ENCODE results near the gene KDM5C. TPM values are rescaled to one million over a fixed set of nuclear protein-coding genes. Genes with fewer than 3 reads are reported as not detected.

Gene KDM5C
- total RNA-seq, 1 donor from 2014 or later = 99.8 TPM

DNA sequence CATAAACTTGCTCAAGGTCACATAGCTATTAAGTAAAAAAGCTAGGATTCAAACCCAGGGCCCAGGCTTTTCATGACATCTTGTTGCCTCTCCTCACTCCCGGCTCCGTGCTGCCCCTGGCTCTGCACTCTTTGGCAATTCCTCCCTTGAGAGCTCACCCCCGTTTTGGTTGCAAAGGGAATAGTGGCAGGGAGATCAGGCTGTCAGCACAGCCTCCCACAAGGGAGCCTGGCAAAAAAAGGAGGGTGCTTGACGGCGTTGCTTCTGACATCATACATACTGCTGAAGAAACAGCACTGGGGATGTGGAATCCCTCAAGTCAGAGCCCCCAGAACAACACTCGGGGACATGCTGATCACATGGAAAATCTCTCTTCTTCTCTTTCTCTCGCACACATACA lies 35.8 kb upstream of the KDM5C start:
- H3K36me3 Mint-ChIP-seq = no peaks in the 10 kb centered on the region
- H3K27me3 Mint-ChIP-seq = no peaks in the 10 kb centered on the region
- no peak overlapping the region for H3K4me3 Mint-ChIP-seq
- no peak overlapping the region for H3K27ac Mint-ChIP-seq
- no peak for DNase-seq (ENCODE audit: extremely low spot score, unreplicated experiment)
- no peaks in the 10 kb centered on the region for H3K4me1 Mint-ChIP-seq (ENCODE audit: unreplicated experiment)
- no peaks in the 10 kb centered on the region for H3K9me3 Mint-ChIP-seq
- TF ChIP-seq CTCF (conservative IDR thresholded peaks at IDR 0.05) = no peak

GRCh38 chrX:53257670-53258423 lies 32.8 kb upstream of the KDM5C start:
- Mint-ChIP-seq H3K27ac (no peak overlapping the region), H3K27me3 (no peaks in the 10 kb centered on the region), H3K9me3 (no peaks in the 10 kb centered on the region), H3K4me3 (no peak overlapping the region), H3K36me3 (peaks cover 1% of the 10 kb centered on the region), H3K4me1 (ENCODE audit: unreplicated experiment) (no peaks in the 10 kb centered on the region)
- TF ChIP-seq CTCF (conservative IDR thresholded peaks at IDR 0.05) = no peak
- DNase-seq (ENCODE audit: extremely low spot score, unreplicated experiment) = no peak

- Mint-ChIP-seq H3K36me3 (peaks cover 4% of the 10 kb centered on the region), H3K4me1 (ENCODE audit: unreplicated experiment) (no peaks in the 10 kb centered on the region), H3K9me3 (no peaks in the 10 kb centered on the region), H3K27ac (no peak overlapping the region), H3K27me3 (no peaks in the 10 kb centered on the region), H3K4me3 (no peak overlapping the region)
- no peak for DNase-seq (ENCODE audit: extremely low spot score, unreplicated experiment)
- TF ChIP-seq CTCF (conservative IDR thresholded peaks at IDR 0.05) = no peak
Observed at GRCh38 chrX:53257166-53257565, 32.2 kb upstream of the KDM5C start.

DNA sequence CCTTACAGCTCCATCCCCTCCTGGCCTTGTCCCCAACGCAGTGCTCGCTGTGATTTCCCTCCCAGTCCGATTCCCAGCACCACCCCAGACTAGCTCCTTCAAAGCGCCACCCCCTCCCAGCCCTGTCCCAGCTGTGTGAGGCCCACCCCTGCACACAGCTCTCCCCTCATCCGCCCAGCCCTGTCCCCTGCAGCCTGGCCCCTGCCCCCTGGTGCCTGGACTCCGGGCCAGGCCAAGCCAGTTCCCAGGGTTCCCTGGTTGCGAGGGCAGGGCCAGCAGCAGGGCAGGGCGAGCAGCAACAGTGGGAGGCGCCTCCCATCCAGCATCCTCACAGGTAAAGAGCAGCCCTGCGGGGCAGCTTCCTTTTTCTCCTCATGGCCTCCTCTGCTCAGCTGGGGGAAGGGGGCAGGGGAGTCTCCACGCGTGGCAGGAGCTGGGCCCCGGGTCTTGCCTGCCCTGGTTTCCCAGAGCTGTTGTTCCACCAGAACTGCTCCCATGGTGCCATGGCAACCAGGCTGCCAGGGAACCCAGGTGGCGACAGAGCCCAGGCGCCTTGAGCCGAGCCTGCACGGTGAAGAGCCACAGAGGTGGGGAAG lies 31.5 kb upstream of the KDM5C start:
- Mint-ChIP-seq H3K36me3 (peaks cover 4% of the 10 kb centered on the region), H3K27me3 (no peaks in the 10 kb centered on the region), H3K4me3 (no peak overlapping the region), H3K27ac (no peak overlapping the region), H3K4me1 (ENCODE audit: unreplicated experiment) (no peaks in the 10 kb centered on the region), H3K9me3 (no peaks in the 10 kb centered on the region)
- TF ChIP-seq CTCF (conservative IDR thresholded peaks at IDR 0.05) = no peak
- DNase-seq (ENCODE audit: extremely low spot score, unreplicated experiment) = no peak

GRCh38 chrX:53255738-53256191 lies 30.8 kb upstream of the KDM5C start:
- Mint-ChIP-seq H3K36me3 (peaks cover 4% of the 10 kb centered on the region), H3K9me3 (no peaks in the 10 kb centered on the region), H3K4me3 (no peak overlapping the region), H3K27ac (no peak overlapping the region), H3K4me1 (ENCODE audit: unreplicated experiment) (no peaks in the 10 kb centered on the region), H3K27me3 (no peaks in the 10 kb centered on the region)
- no peak for DNase-seq (ENCODE audit: extremely low spot score, unreplicated experiment)
- no peak for TF ChIP-seq CTCF (conservative IDR thresholded peaks at IDR 0.05)
